ENCODE results near the gene RNF113A.
A peak's percentile ranks its signal among the peaks of the same experiment; 100 is the strongest.
"Not testable (repeated sequence)": the region's sequence is repeated elsewhere in the genome, so short reads cannot be mapped to it uniquely, and the experiment has no call there.

Gene RNF113A

DNA sequence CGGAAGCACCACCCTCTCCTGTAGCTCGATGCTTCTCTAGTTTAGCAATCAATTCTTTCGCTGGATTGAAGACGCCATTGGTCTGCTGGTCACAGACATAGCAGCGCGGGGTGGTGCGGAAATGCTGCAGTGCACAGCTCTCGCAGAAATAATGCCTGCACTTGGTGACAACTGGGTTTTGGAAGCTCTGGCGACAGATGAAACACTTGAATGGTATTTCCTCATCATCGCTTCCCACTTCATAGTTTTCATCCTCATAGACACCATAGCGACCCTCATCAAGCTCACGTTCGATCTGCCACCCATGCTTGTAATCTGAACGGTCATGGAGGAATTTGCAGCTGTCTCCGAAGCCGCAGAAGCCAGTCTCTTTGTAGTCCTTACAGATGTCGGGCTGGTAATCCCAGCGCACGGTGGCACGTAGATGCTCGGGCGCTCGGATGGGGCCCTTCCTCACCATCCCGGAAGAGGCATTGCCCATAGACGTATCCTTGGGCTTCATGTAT is 854 bp downstream of the RNF113A start:
- no peak for DNase-seq (ENCODE audit: low spot score)
- TF ChIP-seq, protein P1, sequence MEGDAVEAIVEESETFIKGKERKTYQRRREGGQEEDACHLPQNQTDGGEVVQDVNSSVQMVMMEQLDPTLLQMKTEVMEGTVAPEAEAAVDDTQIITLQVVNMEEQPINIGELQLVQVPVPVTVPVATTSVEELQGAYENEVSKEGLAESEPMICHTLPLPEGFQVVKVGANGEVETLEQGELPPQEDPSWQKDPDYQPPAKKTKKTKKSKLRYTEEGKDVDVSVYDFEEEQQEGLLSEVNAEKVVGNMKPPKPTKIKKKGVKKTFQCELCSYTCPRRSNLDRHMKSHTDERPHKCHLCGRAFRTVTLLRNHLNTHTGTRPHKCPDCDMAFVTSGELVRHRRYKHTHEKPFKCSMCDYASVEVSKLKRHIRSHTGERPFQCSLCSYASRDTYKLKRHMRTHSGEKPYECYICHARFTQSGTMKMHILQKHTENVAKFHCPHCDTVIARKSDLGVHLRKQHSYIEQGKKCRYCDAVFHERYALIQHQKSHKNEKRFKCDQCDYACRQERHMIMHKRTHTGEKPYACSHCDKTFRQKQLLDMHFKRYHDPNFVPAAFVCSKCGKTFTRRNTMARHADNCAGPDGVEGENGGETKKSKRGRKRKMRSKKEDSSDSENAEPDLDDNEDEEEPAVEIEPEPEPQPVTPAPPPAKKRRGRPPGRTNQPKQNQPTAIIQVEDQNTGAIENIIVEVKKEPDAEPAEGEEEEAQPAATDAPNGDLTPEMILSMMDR (IDR thresholded peaks at IDR 0.05; ENCODE audit: extremely low read depth, missing control alignments): no peak

DNA sequence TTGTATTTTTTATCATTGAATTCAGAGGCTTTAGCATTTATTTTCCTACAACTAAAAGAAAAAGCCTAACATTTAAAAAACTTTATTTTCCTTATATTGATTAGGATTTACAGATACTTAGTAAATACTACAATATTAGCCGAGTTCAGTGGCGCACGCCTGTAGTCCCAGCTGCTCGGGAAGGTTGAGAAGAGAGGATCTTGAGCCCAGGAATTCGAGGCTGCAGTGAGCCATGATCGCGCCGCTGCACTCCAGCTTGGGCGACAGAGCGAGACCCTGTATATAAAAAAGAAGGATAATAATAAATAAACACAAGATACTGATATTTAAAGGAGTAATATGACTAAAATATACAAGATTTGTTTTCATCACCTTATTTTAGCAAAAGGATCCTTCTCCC is 18.1 kb downstream of the RNF113A start:
- TF ChIP-seq, protein P1 (IDR thresholded peaks at IDR 0.05; ENCODE audit: extremely low read depth, missing control alignments): no peak
- DNase-seq (ENCODE audit: low spot score): no peak

DNA sequence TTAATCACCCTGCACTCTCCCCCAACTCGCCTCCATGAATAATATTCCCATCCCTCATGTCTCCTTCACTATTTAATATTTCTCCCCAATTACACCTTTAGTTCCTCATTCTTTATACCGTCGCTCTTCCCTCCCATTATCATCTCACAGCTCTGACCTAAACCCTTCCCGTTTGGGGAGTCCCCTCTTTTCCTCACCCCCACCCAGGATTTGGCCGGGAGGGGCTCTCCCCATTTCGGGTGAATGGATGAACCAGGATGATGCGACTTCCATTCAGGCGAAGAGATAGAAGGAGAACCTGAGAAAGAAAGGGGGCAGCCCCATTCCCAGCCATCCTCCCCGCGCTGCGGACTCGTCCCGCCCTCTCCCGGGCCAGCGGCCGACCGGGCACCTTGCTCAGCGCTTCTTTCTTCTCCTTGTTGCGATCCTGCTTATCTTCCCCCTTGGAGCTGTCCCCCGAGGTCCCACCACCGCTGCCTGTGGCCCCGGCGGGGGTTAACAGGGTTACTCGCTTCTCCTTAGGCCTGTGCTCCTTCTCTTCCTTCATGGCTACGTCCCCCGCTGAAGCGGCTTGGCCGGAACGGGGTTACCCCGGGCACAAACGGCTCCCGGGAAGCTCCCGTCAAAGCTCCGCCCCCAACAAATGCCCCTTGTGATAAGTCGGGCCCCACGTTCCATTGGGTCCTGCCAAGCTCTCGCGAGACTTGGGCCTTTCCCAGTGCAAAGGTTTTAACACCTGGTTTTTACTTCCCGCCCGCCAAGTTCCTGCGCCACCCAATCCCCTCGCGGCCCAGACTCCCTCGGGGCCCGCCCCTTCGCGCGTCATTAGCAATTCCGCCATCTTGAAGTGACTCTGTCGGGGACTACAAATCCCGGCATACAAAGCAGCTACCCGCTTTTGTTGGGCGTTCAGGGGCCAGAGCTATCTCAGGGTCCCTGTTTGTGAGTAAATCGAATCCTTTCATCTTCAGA is 18.9 kb downstream of the RNF113A start, which contains the start of gene UPF3B:
UPF3B (minus strand) TSS at position 582 of the 972 bp plus-strand sequence; CDS start at position 547, 35 bp downstream.
- peak; percentile 89 for DNase-seq (ENCODE audit: low spot score)
- TF ChIP-seq, protein P1 (IDR thresholded peaks at IDR 0.05; ENCODE audit: extremely low read depth, missing control alignments): no peak

DNA sequence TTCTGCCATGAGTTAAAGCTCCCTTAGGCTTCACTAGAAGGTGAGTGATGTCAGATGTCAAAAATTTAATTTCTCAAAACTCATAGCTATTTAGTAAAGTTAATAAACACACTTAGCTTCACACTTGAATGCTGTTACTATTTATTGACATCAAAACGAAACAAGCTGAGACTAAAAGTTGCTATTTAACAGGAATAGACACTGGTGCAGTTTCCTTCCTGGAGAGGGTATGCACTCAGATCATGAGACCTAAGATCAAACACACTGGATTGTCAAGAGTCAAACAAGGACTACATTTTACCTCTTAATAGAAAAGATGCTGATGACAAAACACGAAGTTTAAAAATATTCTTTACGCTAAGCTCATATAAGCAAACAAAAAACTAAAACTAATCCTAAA is 37.6 kb downstream of the RNF113A start:
- TF ChIP-seq, protein P1 (IDR thresholded peaks at IDR 0.05; ENCODE audit: extremely low read depth, missing control alignments): no peak
- DNase-seq (ENCODE audit: low spot score): no peak

DNA sequence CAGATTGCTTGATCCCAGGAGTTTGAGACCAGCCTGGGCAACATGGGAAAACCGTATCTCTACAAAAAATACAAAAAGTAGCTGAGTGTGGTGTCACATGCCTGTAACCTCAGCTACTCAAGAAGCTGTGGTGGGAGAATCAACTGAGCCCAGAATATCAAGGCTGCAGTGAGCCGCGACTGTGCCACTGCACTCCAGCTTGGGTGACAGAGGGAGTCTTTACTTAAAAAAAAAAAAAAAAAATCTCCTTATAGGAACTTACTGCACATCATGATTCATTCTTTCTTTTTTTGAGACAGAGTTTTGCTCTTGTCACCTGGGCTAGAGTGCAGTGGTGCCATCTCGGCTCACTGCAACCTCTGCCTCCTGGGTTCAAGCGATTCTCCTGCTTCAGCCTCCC is 43.1 kb downstream of the RNF113A start:
- TF ChIP-seq, protein P1 (IDR thresholded peaks at IDR 0.05; ENCODE audit: extremely low read depth, missing control alignments): no peak
- no peak for DNase-seq (ENCODE audit: low spot score)

DNA sequence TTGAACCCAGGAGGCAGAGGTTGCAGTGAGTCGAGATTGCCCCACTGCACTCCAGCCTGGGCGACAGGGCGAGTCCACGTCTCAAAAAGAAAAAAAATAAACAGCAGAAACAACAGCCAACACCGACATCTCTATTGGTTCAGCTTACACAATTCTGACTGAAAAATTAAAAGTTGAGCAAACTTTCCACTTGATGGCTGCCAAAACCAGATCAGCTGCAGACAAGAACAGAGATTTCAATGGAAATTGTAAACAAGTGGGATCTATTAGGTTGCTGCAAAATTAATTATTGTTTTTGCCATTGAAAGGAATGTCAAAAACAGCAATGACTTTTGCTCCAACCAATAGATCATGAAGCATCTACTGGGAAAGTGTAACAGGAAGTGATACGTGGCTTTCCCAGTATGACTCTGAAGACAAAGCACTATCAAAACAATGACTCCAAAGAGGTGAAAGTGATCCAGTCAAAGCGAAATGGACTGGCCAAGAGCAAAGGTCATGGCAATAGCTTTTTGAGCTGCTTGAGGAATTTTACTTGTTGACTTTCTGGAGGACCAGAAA is 45.1 kb downstream of the RNF113A start:
- TF ChIP-seq, protein P1 (IDR thresholded peaks at IDR 0.05; ENCODE audit: extremely low read depth, missing control alignments): no peak
- no peak for DNase-seq (ENCODE audit: low spot score)

DNA sequence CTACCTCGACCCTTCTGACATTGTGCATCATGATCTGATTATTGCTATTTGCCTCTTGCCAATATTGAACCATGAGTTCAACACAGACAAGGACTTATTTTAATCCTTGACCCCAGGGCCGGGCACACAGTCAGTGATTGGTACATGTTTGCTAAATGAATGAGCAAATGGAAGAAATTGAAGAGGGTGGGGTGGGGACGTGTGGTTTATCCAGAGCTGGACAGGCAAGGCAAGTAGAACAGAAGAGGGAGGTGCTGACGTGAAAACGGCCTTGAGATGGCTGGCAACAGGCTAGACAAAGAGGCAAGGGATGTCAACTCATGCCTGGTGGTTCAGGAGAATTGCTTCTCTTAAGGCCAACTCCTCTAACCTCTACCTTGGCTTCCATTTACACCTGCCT is 47.3 kb downstream of the RNF113A start:
- DNase-seq (ENCODE audit: low spot score): not testable (repeated sequence)

DNA sequence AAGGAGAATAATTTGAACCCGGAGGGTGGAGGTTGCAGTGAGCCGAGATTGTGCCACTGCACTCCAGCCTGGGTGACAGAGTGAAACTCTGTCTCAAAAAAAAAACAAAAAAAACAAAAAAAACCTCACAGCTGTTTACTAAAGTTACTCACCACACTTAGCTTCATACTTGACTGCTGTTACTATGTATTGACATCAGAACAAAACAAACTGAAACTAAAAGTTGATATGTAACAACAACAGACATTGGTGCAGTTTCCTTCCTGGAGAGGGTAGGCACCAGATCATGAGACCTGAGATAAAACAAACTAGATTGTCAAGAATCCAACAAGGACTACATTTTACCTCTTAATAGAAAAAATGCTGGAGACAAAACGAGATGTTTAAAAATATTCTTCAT is 49.8 kb downstream of the RNF113A start:
- DNase-seq (ENCODE audit: low spot score): peak; percentile 45

Data from GM20000 (cell line).